K562 (cell line): Measurements from ENCODE around the gene CLCNKA. TPM values are rescaled to one million over a fixed set of nuclear protein-coding genes. Genes with fewer than 3 reads are reported as not detected.

Experiments
- JUN ChIP-seq, 2 experiments: sonication (generic) in 1 of 2; formaldehyde crosslinking in 1 of 2; IDR thresholded peaks; 2 replicates each; pipeline versions ENCODE4 v1.6.1 to v1.8.0; 2012 to 2022; ENCODE audit warnings: borderline replicate concordance in 2 of 2, mild to moderate bottlenecking in 2 of 2, improper control_type of control experiment in 1 of 2, low read depth in 1 of 2, low read length in 1 of 2, missing genetic modification reagents in 1 of 2
- MAZ ChIP-seq, 2 experiments: fragments of 450-650 bp in 1 of 2; sonication (generic) in 1 of 2; formaldehyde crosslinking; IDR thresholded peaks in 1 of 2; conservative IDR thresholded peaks in 1 of 2; 2 replicates each; pipeline versions ENCODE4 v1.4.0 to v1.5.0; 2020; ENCODE audit warnings: mild to moderate bottlenecking in 1 of 2, missing genetic modification reagents in 1 of 2
- NFE2 ChIP-seq: IDR thresholded peaks from 2 replicates; pipeline ENCODE4 v1.6.1; 2014; ENCODE audit warnings: antibody characterized with exemption, low read depth
- PBX2 ChIP-seq, 2 experiments: IDR thresholded peaks in 1 of 2; conservative IDR thresholded peaks in 1 of 2; 2 replicates each; pipeline ENCODE4 v1.6.1; 2016; ENCODE audit warnings: low read depth in 2 of 2, mild to moderate bottlenecking in 1 of 2, missing compliant biosample characterization in 1 of 2, missing genetic modification characterization in 1 of 2, moderate library complexity in 1 of 2
- ZBTB5 ChIP-seq: fragments of 450-650 bp; IDR thresholded peaks from 2 replicates; pipeline ENCODE4 v1.6.1; 2017; ENCODE audit warnings: antibody characterized with exemption
- ZNF77 ChIP-seq: fragments of 250-450 bp; sonication (Bioruptor Pico); IDR thresholded peaks from 2 replicates; pipeline ENCODE4 v1.5.0; 2020
- polyA plus RNA-seq, 8 experiments: library from polyadenylated mRNA; depleted of rRNA in 4 of 8; stranded (reverse) in 5 of 8; unstranded in 3 of 8; fragments of >200 nt; fragmentation: Nextera tagmentation in 2 of 8; fragmentation: Illumina TruSeq in 1 of 8; extraction: Ambion mirVana in 2 of 8; extraction: Trizol in 1 of 8; gene quantifications; 2 replicates each; pipeline versions ENCODE4 v1.2.1 to v1.2.3, GENCODE V29; 2011 to 2014; ENCODE audit warnings: inconsistent platforms in 1 of 8, missing spikeins in 1 of 8
- total RNA-seq, 7 experiments: library from RNA; depleted of rRNA in 6 of 7; stranded (reverse); fragments of >200 nt in 6 of 7; fragmentation: Illumina TruSeq in 2 of 7; extraction: Trizol in 2 of 7; gene quantifications; 2 replicates each; pipeline versions ENCODE4 v1.2.1 to v1.2.3, GENCODE V29; 2011 to 2021; ENCODE audit warnings: low replicate concordance in 1 of 7
- TF ChIP-seq, protein P1 (sequence below): fragments of 250-450 bp; sonication (Bioruptor Pico); IDR thresholded peaks from 2 replicates; pipeline ENCODE4 v1.4.0; 2020; ENCODE audit warnings: mild to moderate bottlenecking
- TF ChIP-seq, protein P2 (sequence below): sonication (generic); formaldehyde crosslinking; IDR thresholded peaks from 2 replicates; pipeline ENCODE4 v1.8.1; 2023; ENCODE audit warnings: mild to moderate bottlenecking, missing genetic modification reagents
- TF ChIP-seq, protein P3 (sequence below): sonication (generic); formaldehyde crosslinking; IDR thresholded peaks from 2 replicates; pipeline ENCODE4 v1.8.1; 2022; ENCODE audit warnings: missing genetic modification reagents

The CLCNKA gene
- total and polyA plus RNA-seq, 9 of the 15 experiments (the other 6 are each of a cell fraction or from before 2014, with no cell fraction given) = 0.03 to 0.37 (median 0.10) TPM; not detected in 3

- TF ChIP-seq MAZ (CRISPR knock-in tag; conservative IDR thresholded peaks at IDR 0.05 in 1 of 2, IDR thresholded peaks at IDR 0.05 in 1 of 2) (no peak), ZBTB5 (no peak), PBX2 (CRISPR knock-in tag; IDR thresholded peaks at IDR 0.05; ENCODE audit: low read depth) (no peak), PBX2 (tag; conservative IDR thresholded peaks at IDR 0.05; ENCODE audit: low read depth) (no peak), NFE2 (no peak), JUN (IDR thresholded peaks at IDR 0.05; ENCODE audit: borderline replicate concordance, low read depth, low read length) (no peak), JUN (CRISPR knock-in tag; IDR thresholded peaks at IDR 0.05; ENCODE audit: borderline replicate concordance) (no peak), ZNF77 (CRISPR knock-in tag) (no peak)
- TF ChIP-seq, protein P1, sequence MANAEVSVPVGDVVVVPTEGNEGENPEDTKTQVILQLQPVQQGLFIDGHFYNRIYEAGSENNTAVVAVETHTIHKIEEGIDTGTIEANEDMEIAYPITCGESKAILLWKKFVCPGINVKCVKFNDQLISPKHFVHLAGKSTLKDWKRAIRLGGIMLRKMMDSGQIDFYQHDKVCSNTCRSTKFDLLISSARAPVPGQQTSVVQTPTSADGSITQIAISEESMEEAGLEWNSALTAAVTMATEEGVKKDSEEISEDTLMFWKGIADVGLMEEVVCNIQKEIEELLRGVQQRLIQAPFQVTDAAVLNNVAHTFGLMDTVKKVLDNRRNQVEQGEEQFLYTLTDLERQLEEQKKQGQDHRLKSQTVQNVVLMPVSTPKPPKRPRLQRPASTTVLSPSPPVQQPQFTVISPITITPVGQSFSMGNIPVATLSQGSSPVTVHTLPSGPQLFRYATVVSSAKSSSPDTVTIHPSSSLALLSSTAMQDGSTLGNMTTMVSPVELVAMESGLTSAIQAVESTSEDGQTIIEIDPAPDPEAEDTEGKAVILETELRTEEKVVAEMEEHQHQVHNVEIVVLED (CRISPR knock-in tag) = no peak
- TF ChIP-seq, protein P2, sequence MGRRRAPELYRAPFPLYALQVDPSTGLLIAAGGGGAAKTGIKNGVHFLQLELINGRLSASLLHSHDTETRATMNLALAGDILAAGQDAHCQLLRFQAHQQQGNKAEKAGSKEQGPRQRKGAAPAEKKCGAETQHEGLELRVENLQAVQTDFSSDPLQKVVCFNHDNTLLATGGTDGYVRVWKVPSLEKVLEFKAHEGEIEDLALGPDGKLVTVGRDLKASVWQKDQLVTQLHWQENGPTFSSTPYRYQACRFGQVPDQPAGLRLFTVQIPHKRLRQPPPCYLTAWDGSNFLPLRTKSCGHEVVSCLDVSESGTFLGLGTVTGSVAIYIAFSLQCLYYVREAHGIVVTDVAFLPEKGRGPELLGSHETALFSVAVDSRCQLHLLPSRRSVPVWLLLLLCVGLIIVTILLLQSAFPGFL = no peak
- TF ChIP-seq, protein P3, sequence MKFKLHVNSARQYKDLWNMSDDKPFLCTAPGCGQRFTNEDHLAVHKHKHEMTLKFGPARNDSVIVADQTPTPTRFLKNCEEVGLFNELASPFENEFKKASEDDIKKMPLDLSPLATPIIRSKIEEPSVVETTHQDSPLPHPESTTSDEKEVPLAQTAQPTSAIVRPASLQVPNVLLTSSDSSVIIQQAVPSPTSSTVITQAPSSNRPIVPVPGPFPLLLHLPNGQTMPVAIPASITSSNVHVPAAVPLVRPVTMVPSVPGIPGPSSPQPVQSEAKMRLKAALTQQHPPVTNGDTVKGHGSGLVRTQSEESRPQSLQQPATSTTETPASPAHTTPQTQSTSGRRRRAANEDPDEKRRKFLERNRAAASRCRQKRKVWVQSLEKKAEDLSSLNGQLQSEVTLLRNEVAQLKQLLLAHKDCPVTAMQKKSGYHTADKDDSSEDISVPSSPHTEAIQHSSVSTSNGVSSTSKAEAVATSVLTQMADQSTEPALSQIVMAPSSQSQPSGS (CRISPR knock-in tag) = no peak
Observed at GRCh38 chr1:16031551-16031950, 9.7 kb downstream of the CLCNKA start (continued).
